ENCODE measurements around the gene RPN1. TPM values are rescaled to one million over a fixed set of nuclear protein-coding genes. Genes with fewer than 3 reads are reported as not detected.
A peak's percentile ranks its signal among the peaks of the same experiment; 100 is the strongest.

RPN1 gene
- total and polyA plus RNA-seq, 2 of the 8 experiments (the other 6 are each of a cell fraction or from before 2014, with no cell fraction given) = 165 to 211 TPM

GRCh38 chr3:128650096-128651050 is at the start of gene RPN1 (continued):
- TF ChIP-seq, protein P1, sequence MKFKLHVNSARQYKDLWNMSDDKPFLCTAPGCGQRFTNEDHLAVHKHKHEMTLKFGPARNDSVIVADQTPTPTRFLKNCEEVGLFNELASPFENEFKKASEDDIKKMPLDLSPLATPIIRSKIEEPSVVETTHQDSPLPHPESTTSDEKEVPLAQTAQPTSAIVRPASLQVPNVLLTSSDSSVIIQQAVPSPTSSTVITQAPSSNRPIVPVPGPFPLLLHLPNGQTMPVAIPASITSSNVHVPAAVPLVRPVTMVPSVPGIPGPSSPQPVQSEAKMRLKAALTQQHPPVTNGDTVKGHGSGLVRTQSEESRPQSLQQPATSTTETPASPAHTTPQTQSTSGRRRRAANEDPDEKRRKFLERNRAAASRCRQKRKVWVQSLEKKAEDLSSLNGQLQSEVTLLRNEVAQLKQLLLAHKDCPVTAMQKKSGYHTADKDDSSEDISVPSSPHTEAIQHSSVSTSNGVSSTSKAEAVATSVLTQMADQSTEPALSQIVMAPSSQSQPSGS (IDR thresholded peaks at IDR 0.05; ENCODE audit: low read length) = no peak
- TF ChIP-seq MAFK (IDR thresholded peaks at IDR 0.05; ENCODE audit: low read depth, low read length) (no peak), SUZ12 (IDR thresholded peaks at IDR 0.05; ENCODE audit: low read length) (no peak), KDM5A (IDR thresholded peaks at IDR 0.05; ENCODE audit: low read length) (peak; percentile 68; the same call in 1 of the 2 replicates), CBX5 (IDR thresholded peaks at IDR 0.05; ENCODE audit: low read depth, low read length) (no peak), CHD1 (IDR thresholded peaks at IDR 0.05; ENCODE audit: low read depth, low read length) (no peak), TCF12 (IDR thresholded peaks at IDR 0.05; ENCODE audit: low read depth, low read length) (no peak), USF2 (IDR thresholded peaks at IDR 0.05; ENCODE audit: low read length) (no peak), CTCF (IDR thresholded peaks at IDR 0.05; ENCODE audit: control extremely low read depth in 1 of 3, insufficient read depth in 1 of 3, low read depth in 1 of 3, low read length in 3 of 3) (no peak), BCL11A (IDR thresholded peaks at IDR 0.05; ENCODE audit: low read depth in 2 of 2, low read length in 2 of 2) (no peak), SP1 (IDR thresholded peaks at IDR 0.05; ENCODE audit: low read depth, low read length) (peak; percentile 54; the same call in 1 of the 2 replicates), POU5F1 (IDR thresholded peaks at IDR 0.05; ENCODE audit: low read depth, low read length) (no peak), SRF (IDR thresholded peaks at IDR 0.05; ENCODE audit: low read depth, low read length) (peak; percentile 64), NANOG (IDR thresholded peaks at IDR 0.05; ENCODE audit: insufficient read depth, low read depth, low read length, poor library complexity, severe bottlenecking) (no peak), TEAD4 (IDR thresholded peaks at IDR 0.05; ENCODE audit: low read depth, low read length) (no peak), GABPA (IDR thresholded peaks at IDR 0.05; ENCODE audit: borderline replicate concordance, insufficient read depth, low read length) (no peak)
- TF ChIP-seq, protein P2, sequence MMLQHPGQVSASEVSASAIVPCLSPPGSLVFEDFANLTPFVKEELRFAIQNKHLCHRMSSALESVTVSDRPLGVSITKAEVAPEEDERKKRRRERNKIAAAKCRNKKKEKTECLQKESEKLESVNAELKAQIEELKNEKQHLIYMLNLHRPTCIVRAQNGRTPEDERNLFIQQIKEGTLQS (IDR thresholded peaks at IDR 0.05; ENCODE audit: insufficient read depth, low read depth, low read length) = no peak
